Osteocyte (in vitro differentiated cells): ENCODE data around the gene SMIM8. TPM values are rescaled to one million over a fixed set of nuclear protein-coding genes. Genes with fewer than 3 reads are reported as not detected.

Source experiments
- DNase-seq: peaks from one replicate; pipeline ENCODE4 v3.0.0; 2021; ENCODE audit warnings: mixed read lengths; ENCODE audit not compliant: unreplicated experiment; ENCODE audit errors: extremely low spot score
- H3K27ac Mint-ChIP-seq: one replicate; pipeline ENCODE4 v1.8.0; 2021; ENCODE audit warnings: mild to moderate bottlenecking, mixed read lengths; ENCODE audit not compliant: unreplicated experiment
- H3K27me3 Mint-ChIP-seq: one replicate; pipeline ENCODE4 v1.8.0; 2021; ENCODE audit warnings: mixed read lengths; ENCODE audit not compliant: unreplicated experiment
- H3K36me3 Mint-ChIP-seq: one replicate; pipeline ENCODE4 v1.8.0; 2021; ENCODE audit warnings: mixed read lengths; ENCODE audit not compliant: unreplicated experiment
- H3K4me1 Mint-ChIP-seq: one replicate; pipeline ENCODE4 v1.8.0; 2021; ENCODE audit warnings: mixed read lengths; ENCODE audit not compliant: unreplicated experiment
- H3K4me3 Mint-ChIP-seq: one replicate; pipeline ENCODE4 v1.8.0; 2021; ENCODE audit warnings: mild to moderate bottlenecking, moderate library complexity, mixed read lengths; ENCODE audit not compliant: unreplicated experiment
- H3K9me3 Mint-ChIP-seq: one replicate; pipeline ENCODE4 v1.8.0; 2021; ENCODE audit warnings: mixed read lengths; ENCODE audit not compliant: unreplicated experiment
- CTCF ChIP-seq: fragments of 200-600 bp; sonication (generic); IDR thresholded peaks from 2 replicates; pipeline ENCODE4 v1.5.0; 2021; ENCODE audit warnings: antibody characterized with exemption, mild to moderate bottlenecking, moderate library complexity
- total RNA-seq: library from RNA; stranded (reverse); gene quantifications from 2 replicates; pipeline ENCODE4 v1.2.1, GENCODE V29; 2021

SMIM8 gene
- total RNA-seq, 1 donor from 2014 or later = 12.1 TPM

- DNase-seq = no peak
Measured at GRCh38 chr6:87333591-87334181, 11.3 kb downstream of the SMIM8 start.

GRCh38 chr6:87334683-87335082 is 12.3 kb downstream of the SMIM8 start:
- Mint-ChIP-seq H3K27me3 (no peaks in the 10 kb centered on the region), H3K4me3 (no peak overlapping the region), H3K27ac (no peak overlapping the region), H3K36me3 (no peaks in the 10 kb centered on the region), H3K4me1 (no peaks in the 10 kb centered on the region), H3K9me3 (no peaks in the 10 kb centered on the region)
- TF ChIP-seq CTCF = no peak
- DNase-seq = no peak

More at GRCh38 chr6:87333591-87334181, 11.3 kb downstream of the SMIM8 start:
- TF ChIP-seq CTCF = no peak
- H3K4me3 Mint-ChIP-seq = no peak overlapping the region
- peaks cover 4% of the 10 kb centered on the region for H3K4me1 Mint-ChIP-seq
- no peak overlapping the region for H3K27ac Mint-ChIP-seq
- H3K36me3 Mint-ChIP-seq = no peaks in the 10 kb centered on the region
- no peaks in the 10 kb centered on the region for H3K9me3 Mint-ChIP-seq
- H3K27me3 Mint-ChIP-seq = no peaks in the 10 kb centered on the region

- Mint-ChIP-seq H3K27me3 (no peaks in the 10 kb centered on the region), H3K27ac (no peak overlapping the region), H3K9me3 (no peaks in the 10 kb centered on the region), H3K4me1 (no peaks in the 10 kb centered on the region), H3K36me3 (no peaks in the 10 kb centered on the region), H3K4me3 (no peak overlapping the region)
- no peak for DNase-seq
- TF ChIP-seq CTCF = no peak
Measured at GRCh38 chr6:87336367-87336766, 14.0 kb downstream of the SMIM8 start.

GRCh38 chr6:87340230-87340629 is 17.8 kb downstream of the SMIM8 start:
- no peaks in the 10 kb centered on the region for H3K4me1 Mint-ChIP-seq
- no peaks in the 10 kb centered on the region for H3K27me3 Mint-ChIP-seq
- H3K9me3 Mint-ChIP-seq = no peaks in the 10 kb centered on the region

GRCh38 chr6:87341158-87341557 is 18.8 kb downstream of the SMIM8 start:
- Mint-ChIP-seq H3K4me3 (no peak overlapping the region), H3K27ac (no peak overlapping the region), H3K36me3 (peaks cover 2% of the 10 kb centered on the region), H3K4me1 (no peaks in the 10 kb centered on the region), H3K27me3 (no peaks in the 10 kb centered on the region), H3K9me3 (no peaks in the 10 kb centered on the region)
- DNase-seq = no peak
- no peak for TF ChIP-seq CTCF

More at GRCh38 chr6:87340230-87340629, 17.8 kb downstream of the SMIM8 start:
- DNase-seq = no peak
- TF ChIP-seq CTCF = no peak
- H3K27ac Mint-ChIP-seq = no peak overlapping the region
- H3K4me3 Mint-ChIP-seq = no peak overlapping the region
- H3K36me3 Mint-ChIP-seq = no peaks in the 10 kb centered on the region
